Stimulated activated CD4-positive, alpha-beta T cell treated with anti-CD3 and anti-CD28 coated beads, Interleukin-4, amount 100 ng/mL, for 48 hours (primary cell): ENCODE measurements around the gene RXRB.

Experiments
- DNase-seq, 2 donors: peaks; one replicate each; pipeline ENCODE4 v3.0.0-alpha.2; 2020; ENCODE audit warnings: low read depth in 2 of 2

The RXRB gene

GRCh38 chr6:33197431-33198048 is 2.9 kb downstream of the RXRB start:
- DNase-seq = no peak

- no peak for DNase-seq
Observed at GRCh38 chr6:33195304-33196165, 4.9 kb downstream of the RXRB start.

GRCh38 chr6:33194431-33194979 is 6.0 kb downstream of the RXRB start:
- no peak for DNase-seq

- no peak for DNase-seq
Observed at GRCh38 chr6:33193619-33194018, 6.8 kb downstream of the RXRB start.

GRCh38 chr6:33192671-33193602 is 7.5 kb downstream of the RXRB start:
- no peak for DNase-seq

GRCh38 chr6:33192105-33192646 is 8.3 kb downstream of the RXRB start, which contains the start of gene COL11A2:
Gene COL11A2 (minus strand): TSS chr6:33192467. CDS start chr6:33192240, 227 bp downstream.
- no peak for DNase-seq

GRCh38 chr6:33191383-33192104 is 8.9 kb downstream of the RXRB start:
- no peak for DNase-seq

- DNase-seq = no peak
Observed at GRCh38 chr6:33190504-33191107, 9.9 kb downstream of the RXRB start.

GRCh38 chr6:33189625-33190448 is 10.6 kb downstream of the RXRB start:
- no peak for DNase-seq

- DNase-seq = no peak
Observed at GRCh38 chr6:33189164-33189563, 11.3 kb downstream of the RXRB start.

GRCh38 chr6:33187809-33188208 is 12.7 kb downstream of the RXRB start:
- no peak for DNase-seq

- no peak for DNase-seq
Observed at GRCh38 chr6:33185654-33186187, 14.7 kb downstream of the RXRB start.

GRCh38 chr6:33185190-33185589 is 15.3 kb downstream of the RXRB start:
- no peak for DNase-seq

GRCh38 chr6:33183071-33183683 is 17.3 kb downstream of the RXRB start:
- no peak for DNase-seq

- no peak for DNase-seq
Observed at GRCh38 chr6:33181141-33181540, 19.3 kb downstream of the RXRB start.

- DNase-seq = no peak
Observed at GRCh38 chr6:33178755-33179475, 21.6 kb downstream of the RXRB start.

GRCh38 chr6:33177552-33178446 is 22.7 kb downstream of the RXRB start:
- DNase-seq = no peak
